Measurements from ENCODE around the gene FSTL4. TPM values are rescaled to one million over a fixed set of nuclear protein-coding genes. Genes with fewer than 3 reads are reported as not detected.

Gene FSTL4
- total and polyA plus RNA-seq, 2 of the 13 experiments (the other 11 are each of a cell fraction or from before 2014, with no cell fraction given) = 2.1 to 3.0 TPM

DNA sequence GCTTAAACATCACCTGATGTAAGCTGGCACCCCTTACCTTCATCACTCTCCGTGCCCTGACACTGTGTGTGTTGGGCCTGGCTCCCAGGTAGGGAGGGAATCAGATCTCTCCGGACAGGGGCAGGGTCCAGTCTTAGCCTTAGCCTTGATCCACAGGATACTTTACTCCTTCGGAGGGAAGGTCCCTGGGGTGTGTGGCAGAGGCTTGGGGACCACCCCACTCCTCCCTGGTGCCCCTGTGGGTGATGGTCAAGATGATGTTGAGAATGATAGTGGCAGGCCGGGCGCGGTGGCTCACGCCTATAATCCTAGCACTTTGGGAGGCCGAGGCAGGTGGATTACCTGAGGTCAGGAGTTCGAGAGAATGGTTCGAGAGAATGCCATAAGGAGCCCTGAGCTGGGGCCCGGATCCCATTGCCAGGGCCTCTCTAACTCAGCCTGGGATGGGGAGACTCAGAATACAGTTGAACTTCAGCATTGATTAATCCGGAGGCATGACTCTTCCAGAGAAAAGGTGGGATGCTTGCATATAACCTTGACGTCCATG is 291.0 kb downstream of the FSTL4 start:
- FAIRE-seq = no peak
- Histone ChIP-seq H3K9ac (ENCODE audit: insufficient read depth, low read depth, low read length) (no peak overlapping the region), H4K20me1 (ENCODE audit: insufficient read depth, low read length) (no peaks in the 10 kb centered on the region), H2AFZ (ENCODE audit: low read length) (no peak overlapping the region), H3K4me3 (replicated peaks in 1 of 3; ENCODE audit: insufficient read depth in 1 of 3, low read depth in 2 of 3, low read length in 3 of 3) (no peak overlapping the region), H3K36me3 (replicated peaks in 1 of 2; ENCODE audit: control insufficient read depth in 1 of 2, insufficient read depth in 2 of 2, low read length in 2 of 2) (no peaks in the 10 kb centered on the region), H3K27me3 (ENCODE audit: control insufficient read depth in 1 of 2, insufficient read depth in 2 of 2, low read length in 2 of 2) (peaks cover 2 to 17% of the 10 kb centered on the region in 2 experiments; a peak in 2 of 5 replicates), H3K27ac (ENCODE audit: extremely low read length, insufficient read depth, low read length) (no peak overlapping the region), H3K4me2 (ENCODE audit: low read depth, low read length) (no peak overlapping the region), H3K79me2 (ENCODE audit: insufficient read depth, low read length) (no peaks in the 10 kb centered on the region), H3K4me1 (ENCODE audit: insufficient read depth, low read length) (no peaks in the 10 kb centered on the region), H3K9me3 (ENCODE audit: low read length) (no peaks in the 10 kb centered on the region)
- ChIA-PET CTCF (ENCODE audit: low intra/inter-chr PET ratio, low total read pairs) (no interaction called here), POLR2A (no interaction called here)
- no peak for DNase-seq (ENCODE audit: low spot score)
- no peak for ATAC-seq
- BruUV-seq (replicated peaks) = no TSS peak
- 29% methylated on average over 9 of the region's 13 CpGs for WGBS (ENCODE audit: low lambda C conversion rate)
- in situ Hi-C loops (cut with HindIII; ENCODE audit: extremely low pct_ligation_motif_present, low pct_unique_long_range_greater_than_20kb) (no loop called here), intact Hi-C loops (cut with micrococcal nuclease; ENCODE audit: unreplicated experiment) (no loop called here)
- no peak for TF ChIP-seq KAT2B (IDR thresholded peaks at IDR 0.05; ENCODE audit: borderline replicate concordance, low read depth, low read length)
- no peak for TF ChIP-seq ZNF609 (CRISPR knock-in tag; IDR thresholded peaks at IDR 0.05; ENCODE audit: borderline replicate concordance)
- TF ChIP-seq, protein P1, sequence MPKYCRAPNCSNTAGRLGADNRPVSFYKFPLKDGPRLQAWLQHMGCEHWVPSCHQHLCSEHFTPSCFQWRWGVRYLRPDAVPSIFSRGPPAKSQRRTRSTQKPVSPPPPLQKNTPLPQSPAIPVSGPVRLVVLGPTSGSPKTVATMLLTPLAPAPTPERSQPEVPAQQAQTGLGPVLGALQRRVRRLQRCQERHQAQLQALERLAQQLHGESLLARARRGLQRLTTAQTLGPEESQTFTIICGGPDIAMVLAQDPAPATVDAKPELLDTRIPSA (CRISPR knock-in tag; IDR thresholded peaks at IDR 0.05; ENCODE audit: borderline replicate concordance) = no peak
- TF ChIP-seq ZNF563 (CRISPR knock-in tag; IDR thresholded peaks at IDR 0.05) = no peak
- TF ChIP-seq, protein P2, sequence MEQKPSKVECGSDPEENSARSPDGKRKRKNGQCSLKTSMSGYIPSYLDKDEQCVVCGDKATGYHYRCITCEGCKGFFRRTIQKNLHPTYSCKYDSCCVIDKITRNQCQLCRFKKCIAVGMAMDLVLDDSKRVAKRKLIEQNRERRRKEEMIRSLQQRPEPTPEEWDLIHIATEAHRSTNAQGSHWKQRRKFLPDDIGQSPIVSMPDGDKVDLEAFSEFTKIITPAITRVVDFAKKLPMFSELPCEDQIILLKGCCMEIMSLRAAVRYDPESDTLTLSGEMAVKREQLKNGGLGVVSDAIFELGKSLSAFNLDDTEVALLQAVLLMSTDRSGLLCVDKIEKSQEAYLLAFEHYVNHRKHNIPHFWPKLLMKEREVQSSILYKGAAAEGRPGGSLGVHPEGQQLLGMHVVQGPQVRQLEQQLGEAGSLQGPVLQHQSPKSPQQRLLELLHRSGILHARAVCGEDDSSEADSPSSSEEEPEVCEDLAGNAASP (CRISPR knock-in tag; IDR thresholded peaks at IDR 0.05; ENCODE audit: borderline replicate concordance) = no peak
- no peak for TF ChIP-seq ZNF44 (CRISPR knock-in tag; IDR thresholded peaks at IDR 0.05)
- no peak for TF ChIP-seq GTF2F1 (IDR thresholded peaks at IDR 0.05; ENCODE audit: low read length)
- no peak for TF ChIP-seq ZFP90 (CRISPR knock-in tag; IDR thresholded peaks at IDR 0.05; ENCODE audit: borderline replicate concordance)
- no peak for TF ChIP-seq ZNF460 (CRISPR knock-in tag; IDR thresholded peaks at IDR 0.05; ENCODE audit: borderline replicate concordance)
- TF ChIP-seq, protein P3, sequence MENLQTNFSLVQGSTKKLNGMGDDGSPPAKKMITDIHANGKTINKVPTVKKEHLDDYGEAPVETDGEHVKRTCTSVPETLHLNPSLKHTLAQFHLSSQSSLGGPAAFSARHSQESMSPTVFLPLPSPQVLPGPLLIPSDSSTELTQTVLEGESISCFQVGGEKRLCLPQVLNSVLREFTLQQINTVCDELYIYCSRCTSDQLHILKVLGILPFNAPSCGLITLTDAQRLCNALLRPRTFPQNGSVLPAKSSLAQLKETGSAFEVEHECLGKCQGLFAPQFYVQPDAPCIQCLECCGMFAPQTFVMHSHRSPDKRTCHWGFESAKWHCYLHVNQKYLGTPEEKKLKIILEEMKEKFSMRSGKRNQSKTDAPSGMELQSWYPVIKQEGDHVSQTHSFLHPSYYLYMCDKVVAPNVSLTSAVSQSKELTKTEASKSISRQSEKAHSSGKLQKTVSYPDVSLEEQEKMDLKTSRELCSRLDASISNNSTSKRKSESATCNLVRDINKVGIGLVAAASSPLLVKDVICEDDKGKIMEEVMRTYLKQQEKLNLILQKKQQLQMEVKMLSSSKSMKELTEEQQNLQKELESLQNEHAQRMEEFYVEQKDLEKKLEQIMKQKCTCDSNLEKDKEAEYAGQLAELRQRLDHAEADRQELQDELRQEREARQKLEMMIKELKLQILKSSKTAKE (CRISPR knock-in tag; IDR thresholded peaks at IDR 0.05; ENCODE audit: borderline replicate concordance) = no peak
- no peak for TF ChIP-seq TAF1 (CRISPR knock-in tag; IDR thresholded peaks at IDR 0.05)

All from HepG2 (cell line).